Measurements from ENCODE around the gene CYS1. TPM values are rescaled to one million over a fixed set of nuclear protein-coding genes. Genes with fewer than 3 reads are reported as not detected.

The CYS1 gene
- total RNA-seq, 2 donors from 2014 or later, result 0.29 to 0.44 TPM

DNA sequence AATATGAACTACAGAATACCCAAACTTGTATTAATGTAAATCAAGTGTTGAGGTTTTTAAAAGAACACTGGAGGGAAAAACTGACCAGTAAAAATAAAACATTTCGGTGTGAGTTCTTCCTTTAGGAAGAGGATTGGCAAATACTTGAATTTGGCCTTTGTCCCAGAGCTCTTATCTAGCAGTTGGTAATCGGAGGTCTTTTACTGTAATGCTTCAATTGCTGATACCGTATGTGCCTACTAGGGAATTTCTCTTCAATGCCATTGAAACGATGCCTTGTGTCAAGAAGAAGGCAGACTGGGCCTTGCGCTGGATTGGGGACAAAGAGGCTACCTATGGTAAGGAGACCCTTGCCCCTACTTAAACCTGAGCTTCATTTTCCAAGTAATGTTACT lies 46.4 kb upstream of the CYS1 start:
- Histone ChIP-seq H3K27ac (ENCODE audit: low read depth, low read length) (no peak overlapping the region), H3K4me1 (ENCODE audit: control insufficient read depth, insufficient read depth, low read length) (peaks cover 4% of the 10 kb centered on the region), H3K27me3 (ENCODE audit: control insufficient read depth, insufficient read depth, low read length, poor library complexity, severe bottlenecking) (no peaks in the 10 kb centered on the region), H3K36me3 (ENCODE audit: control insufficient read depth, insufficient read depth, low read length) (peaks cover 70% of the 10 kb centered on the region), H3K9ac (ENCODE audit: extremely low read depth, low read length, poor library complexity, severe bottlenecking) (no peak overlapping the region), H3K9me3 (ENCODE audit: control insufficient read depth, low read length) (no peaks in the 10 kb centered on the region), H3K4me3 (ENCODE audit: low read length) (peak overlapping the region; percentile 5)
- Mint-ChIP-seq H3K27ac (no peak overlapping the region), H3K4me1 (peaks cover 20% of the 10 kb centered on the region), H3K4me3 (no peak overlapping the region), H3K27me3 (ENCODE audit: insufficient read depth) (no peaks in the 10 kb centered on the region), H3K9me3 (no peaks in the 10 kb centered on the region), H3K36me3 (ENCODE audit: low read depth) (peaks cover 66% of the 10 kb centered on the region)
- no peak for TF ChIP-seq CTCF (conservative IDR thresholded peaks at IDR 0.05)
- no peak for DNase-seq
- WGBS, 2 experiments (ENCODE audit: insufficient coverage in 1 of 2, insufficient read length in 1 of 2), result 91 to 93% methylated on average over 5 of the region's 5 CpGs

- Mint-ChIP-seq H3K4me1 (peaks cover 22% of the 10 kb centered on the region), H3K27me3 (ENCODE audit: insufficient read depth) (no peaks in the 10 kb centered on the region), H3K9me3 (no peaks in the 10 kb centered on the region), H3K36me3 (ENCODE audit: low read depth) (peaks cover 62% of the 10 kb centered on the region), H3K27ac (no peak overlapping the region), H3K4me3 (peak overlapping the region; percentile 90)
- Histone ChIP-seq H3K4me3 (ENCODE audit: low read length) (peak overlapping the region; percentile 55), H3K27ac (ENCODE audit: low read depth, low read length) (no peak overlapping the region), H3K27me3 (ENCODE audit: control insufficient read depth, insufficient read depth, low read length, poor library complexity, severe bottlenecking) (no peaks in the 10 kb centered on the region), H3K4me1 (ENCODE audit: control insufficient read depth, insufficient read depth, low read length) (peaks cover 4% of the 10 kb centered on the region), H3K9ac (ENCODE audit: extremely low read depth, low read length, poor library complexity, severe bottlenecking) (no peak overlapping the region), H3K36me3 (ENCODE audit: control insufficient read depth, insufficient read depth, low read length) (peaks cover 67% of the 10 kb centered on the region), H3K9me3 (ENCODE audit: control insufficient read depth, low read length) (no peaks in the 10 kb centered on the region)
- no peak for DNase-seq
- WGBS, 2 experiments (ENCODE audit: insufficient coverage in 1 of 2, insufficient read length in 1 of 2), result 94 to 98% methylated on average over 4 to 6 of the region's 6 CpGs
- no peak for TF ChIP-seq CTCF (conservative IDR thresholded peaks at IDR 0.05)
Measured at GRCh38 chr2:10125842-10126631, 45.8 kb upstream of the CYS1 start.

GRCh38 chr2:10124538-10125045 lies 44.4 kb upstream of the CYS1 start:
- no peak overlapping the region for H3K27ac ChIP-seq (ENCODE audit: low read depth, low read length)
- Mint-ChIP-seq H3K4me3 (peak overlapping the region; percentile 90), H3K4me1 (peaks cover 19% of the 10 kb centered on the region), H3K36me3 (ENCODE audit: low read depth) (peaks cover 53% of the 10 kb centered on the region), H3K27ac (peak overlapping the region; percentile 26), H3K27me3 (ENCODE audit: insufficient read depth) (no peaks in the 10 kb centered on the region), H3K9me3 (no peaks in the 10 kb centered on the region)
- peak; percentile 84 for TF ChIP-seq CTCF (conservative IDR thresholded peaks at IDR 0.05)
- 27 to 46% methylated on average over 2 to 5 of the region's 5 CpGs for WGBS, 2 experiments (ENCODE audit: insufficient coverage in 1 of 2, insufficient read length in 1 of 2)
- peaks cover 53% of the 10 kb centered on the region for H3K36me3 ChIP-seq (ENCODE audit: control insufficient read depth, insufficient read depth, low read length)
- H3K4me1 ChIP-seq (ENCODE audit: control insufficient read depth, insufficient read depth, low read length), result peaks cover 4% of the 10 kb centered on the region
- H3K9me3 ChIP-seq (ENCODE audit: control insufficient read depth, low read length), result no peaks in the 10 kb centered on the region
- H3K4me3 ChIP-seq (ENCODE audit: low read length), result peak overlapping the region; percentile 90
- no peak for DNase-seq
- no peaks in the 10 kb centered on the region for H3K27me3 ChIP-seq (ENCODE audit: control insufficient read depth, insufficient read depth, low read length, poor library complexity, severe bottlenecking)
- peak overlapping the region; percentile 18 for H3K9ac ChIP-seq (ENCODE audit: extremely low read depth, low read length, poor library complexity, severe bottlenecking)

Measured in endodermal cell (in vitro differentiated cells).